Activated naive CD8-positive, alpha-beta T cell treated with anti-CD3 and anti-CD28 coated beads, Interleukin-2, amount 50 U/mL, for 24 hours (primary cell): ENCODE measurements around the gene KIF11.
"Not testable (repeated sequence)": the region's sequence is repeated elsewhere in the genome, so short reads cannot be mapped to it uniquely, and the experiment has no call there.

Source experiments
- ATAC-seq: fragments of 150-1000 bp; cut with Tn5 transposase; one replicate; pipeline ENCODE4 v1.10.0; 2021
- DNase-seq: peaks from one replicate; pipeline ENCODE4 v3.0.0; 2021
- H3K27ac Mint-ChIP-seq: one replicate; pipeline ENCODE4 v1.8.0; 2021; ENCODE audit warnings: mild to moderate bottlenecking, mixed read lengths
- H3K27me3 Mint-ChIP-seq: one replicate; pipeline ENCODE4 v1.8.0; 2021; ENCODE audit warnings: mixed read lengths
- H3K36me3 Mint-ChIP-seq: one replicate; pipeline ENCODE4 v1.8.0; 2021; ENCODE audit warnings: low read depth, mixed read lengths
- H3K4me1 Mint-ChIP-seq: one replicate; pipeline ENCODE4 v1.8.0; 2021; ENCODE audit warnings: mixed read lengths
- H3K4me3 Mint-ChIP-seq: one replicate; pipeline ENCODE4 v1.8.0; 2021; ENCODE audit warnings: mild to moderate bottlenecking, moderate library complexity, mixed read lengths
- H3K9me3 Mint-ChIP-seq: one replicate; pipeline ENCODE4 v1.8.0; 2021; ENCODE audit warnings: mixed read lengths

Gene KIF11

DNA sequence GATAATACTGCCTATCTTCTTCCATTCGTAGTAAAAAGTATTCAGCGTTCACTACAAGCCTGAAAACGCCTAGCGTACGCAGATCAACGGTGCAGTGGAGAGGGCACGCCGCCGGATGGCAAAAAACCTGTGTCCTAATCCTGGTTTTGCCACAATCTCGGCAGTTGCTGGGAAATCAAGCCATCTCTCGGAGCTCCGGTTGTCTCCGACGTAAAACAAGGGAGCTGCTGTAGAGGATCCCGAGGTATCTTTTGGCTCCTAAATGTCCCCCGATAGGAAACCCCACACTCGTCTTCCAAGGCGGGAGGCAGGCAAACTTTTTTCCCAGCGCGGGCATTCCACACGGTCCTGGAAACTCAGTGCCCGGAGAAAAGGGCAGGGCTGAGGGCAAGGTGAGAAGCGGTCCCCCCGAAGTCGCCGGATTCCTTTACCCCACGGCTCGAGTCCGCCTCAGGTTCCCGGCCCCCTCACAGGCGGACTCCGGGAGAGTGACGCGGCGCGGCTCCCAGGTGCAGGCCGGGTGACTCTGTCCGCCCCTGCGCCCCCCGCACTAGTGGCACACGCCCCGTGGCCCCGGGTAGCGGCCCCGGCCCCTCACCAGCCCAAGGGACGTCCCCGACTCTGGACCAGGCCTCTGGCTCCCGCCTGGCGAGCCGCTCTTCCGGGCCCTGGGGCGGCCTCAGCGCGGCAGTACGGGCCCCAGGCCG is 19.7 kb upstream of the KIF11 start:
- H3K27ac Mint-ChIP-seq, result peak overlapping the region; percentile 5
- peaks cover 12% of the 10 kb centered on the region for H3K36me3 Mint-ChIP-seq
- no peaks in the 10 kb centered on the region for H3K9me3 Mint-ChIP-seq

DNA sequence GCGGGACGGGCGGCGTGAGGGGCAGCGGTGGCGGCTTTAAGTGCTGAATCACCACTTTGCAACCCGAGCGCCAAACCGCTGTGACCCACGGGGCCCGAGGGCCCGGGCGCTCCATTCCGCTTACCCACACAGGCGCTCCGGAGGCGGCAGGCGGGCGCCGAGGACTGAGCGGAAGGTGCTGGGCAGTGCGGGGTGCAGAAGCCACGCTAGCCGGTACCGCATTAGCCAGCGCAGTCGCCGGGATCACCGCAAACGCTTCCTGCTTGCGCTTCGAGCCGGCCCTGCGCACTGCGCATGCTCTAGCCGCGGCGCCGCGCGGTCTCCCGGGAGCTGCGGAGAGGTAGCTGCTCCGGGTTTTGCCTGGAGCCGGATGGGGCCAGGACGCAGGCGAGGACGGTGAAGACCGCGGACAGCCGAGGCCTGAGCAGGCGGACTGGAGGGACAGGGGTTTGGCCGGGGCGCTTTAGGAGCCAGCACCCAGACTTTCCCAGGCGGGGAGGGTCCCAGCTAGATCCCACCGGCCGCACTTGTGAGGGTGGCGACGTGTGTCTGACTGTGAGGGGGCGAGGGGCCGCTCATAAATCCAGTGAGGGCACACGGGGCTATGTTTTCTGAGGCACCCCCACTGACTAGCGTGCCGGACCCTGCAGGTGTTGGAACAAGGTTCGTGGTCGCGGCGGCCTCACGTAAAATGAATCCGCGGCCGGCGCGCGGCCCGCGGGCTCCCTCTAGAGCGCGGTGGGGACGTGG is 19.0 kb upstream of the KIF11 start, which contains the start of gene IDE:
TSS of gene IDE (minus strand) at position 296 of the 750 bp plus-strand sequence. CDS start at position 222, 74 bp downstream.
- Mint-ChIP-seq H3K9me3 (no peaks in the 10 kb centered on the region), H3K27me3 (no peaks in the 10 kb centered on the region)

More for the DNA sequence above, 19.7 kb upstream of the KIF11 start:
- Mint-ChIP-seq H3K4me1 (peaks cover 51% of the 10 kb centered on the region), H3K27me3 (no peaks in the 10 kb centered on the region), H3K4me3 (peak overlapping the region; percentile 83)
- peak; percentile 33 for DNase-seq
- peak; percentile 44 for ATAC-seq

GRCh38 chr10:92574548-92575261 is 18.2 kb upstream of the KIF11 start:
- Mint-ChIP-seq H3K9me3 (no peaks in the 10 kb centered on the region), H3K27ac (peak overlapping the region; percentile 86), H3K27me3 (no peaks in the 10 kb centered on the region), H3K4me3 (peak overlapping the region; percentile 83), H3K4me1 (peaks cover 43% of the 10 kb centered on the region), H3K36me3 (peaks cover 4% of the 10 kb centered on the region)
- DNase-seq (no peak), ATAC-seq (no peak)

More for the DNA sequence above, 19.0 kb upstream of the KIF11 start, which contains the start of gene IDE:
- H3K36me3 Mint-ChIP-seq, result peaks cover 11% of the 10 kb centered on the region
- DNase-seq (peak; percentile 84), ATAC-seq (peak; percentile 76)
- peak within 1 kb of the TSS; percentile 83 for H3K4me3 Mint-ChIP-seq
- peak within 1 kb of the TSS; percentile 86 for H3K27ac Mint-ChIP-seq
- H3K4me1 Mint-ChIP-seq, result peaks cover 48% of the 10 kb centered on the region

GRCh38 chr10:92575961-92576360 is 17.0 kb upstream of the KIF11 start:
- no peak for DNase-seq
- ATAC-seq, result no peak
- Mint-ChIP-seq H3K4me1 (peaks cover 39% of the 10 kb centered on the region), H3K27me3 (no peaks in the 10 kb centered on the region), H3K4me3 (no peak overlapping the region), H3K9me3 (no peaks in the 10 kb centered on the region), H3K27ac (peak overlapping the region; percentile 35), H3K36me3 (peaks cover 1% of the 10 kb centered on the region)

DNA sequence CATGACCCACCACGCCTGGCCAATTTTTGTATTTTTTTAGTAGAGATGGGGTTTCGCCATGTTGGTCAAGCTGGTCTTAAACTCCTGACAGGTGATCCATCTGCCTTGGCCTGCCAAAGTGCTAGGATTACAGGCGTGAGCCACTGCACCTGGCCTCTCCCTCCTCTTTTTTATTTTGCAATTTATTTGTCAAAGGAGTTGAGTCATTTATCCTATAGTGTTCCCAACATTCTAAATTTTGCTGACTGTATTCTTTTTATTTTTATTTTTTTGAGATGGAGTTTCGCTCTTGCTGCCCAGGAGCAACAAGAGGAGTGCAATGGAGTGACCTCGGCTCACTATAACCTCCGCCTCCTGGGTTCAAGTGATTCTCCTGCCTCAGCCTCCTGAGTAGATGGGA is 10.6 kb upstream of the KIF11 start:
- ATAC-seq, H3K9me3 Mint-ChIP-seq, H3K4me1 Mint-ChIP-seq, H3K27ac Mint-ChIP-seq, DNase-seq, H3K27me3 Mint-ChIP-seq, H3K4me3 Mint-ChIP-seq, H3K36me3 Mint-ChIP-seq: not testable (repeated sequence)

DNA sequence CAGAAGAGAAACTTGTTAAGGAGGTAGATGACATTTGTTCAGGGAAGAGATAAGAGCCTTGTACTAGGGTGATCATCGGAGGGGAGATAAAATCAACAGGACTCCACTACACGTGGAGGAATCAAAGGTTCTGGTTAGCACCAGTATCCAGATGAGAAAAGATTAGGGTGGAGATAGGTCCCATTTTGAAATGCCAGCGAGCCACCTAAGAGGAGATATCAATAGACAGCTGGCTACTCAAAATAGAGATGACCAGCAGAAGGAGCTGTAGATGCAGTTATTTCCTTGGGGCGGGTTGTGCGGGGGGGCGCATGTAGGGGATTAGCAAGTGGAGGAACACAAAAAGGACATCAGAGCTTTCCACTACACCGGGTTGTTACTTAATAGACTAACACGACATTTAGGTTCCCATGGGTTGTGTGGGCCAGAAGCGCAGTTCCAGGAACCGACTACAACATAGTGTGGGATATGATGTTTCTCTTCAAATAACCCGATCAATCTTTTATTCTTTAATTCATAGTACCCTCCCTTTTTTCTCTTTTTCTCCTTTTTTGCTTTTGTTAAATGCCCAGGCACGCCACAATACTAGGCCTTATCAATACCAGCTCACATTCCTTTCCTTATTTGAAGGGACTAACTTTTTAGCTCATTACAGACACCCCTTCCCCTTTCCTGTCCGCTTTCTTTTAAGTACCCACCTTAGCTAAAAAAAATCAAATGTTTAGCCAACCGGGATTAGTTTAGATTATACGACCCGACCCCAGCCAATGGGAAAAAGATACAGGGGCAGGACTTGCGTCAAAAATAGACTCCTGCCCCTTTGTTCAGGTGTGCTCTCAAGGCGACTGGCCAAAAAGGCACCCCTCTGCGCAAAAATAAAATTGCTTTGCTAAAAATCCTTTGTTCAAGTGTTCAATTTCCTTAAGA is 2.0 kb upstream of the KIF11 start:
- ATAC-seq (peak; percentile 1), DNase-seq (no peak)
- peak overlapping the region; percentile 99 for H3K27ac Mint-ChIP-seq
- peaks cover 8% of the 10 kb centered on the region for H3K36me3 Mint-ChIP-seq
- H3K4me3 Mint-ChIP-seq, result peak overlapping the region; percentile 99
- H3K9me3 Mint-ChIP-seq, result no peaks in the 10 kb centered on the region
- peaks cover 36% of the 10 kb centered on the region for H3K4me1 Mint-ChIP-seq
- H3K27me3 Mint-ChIP-seq, result peaks cover 1% of the 10 kb centered on the region

DNA sequence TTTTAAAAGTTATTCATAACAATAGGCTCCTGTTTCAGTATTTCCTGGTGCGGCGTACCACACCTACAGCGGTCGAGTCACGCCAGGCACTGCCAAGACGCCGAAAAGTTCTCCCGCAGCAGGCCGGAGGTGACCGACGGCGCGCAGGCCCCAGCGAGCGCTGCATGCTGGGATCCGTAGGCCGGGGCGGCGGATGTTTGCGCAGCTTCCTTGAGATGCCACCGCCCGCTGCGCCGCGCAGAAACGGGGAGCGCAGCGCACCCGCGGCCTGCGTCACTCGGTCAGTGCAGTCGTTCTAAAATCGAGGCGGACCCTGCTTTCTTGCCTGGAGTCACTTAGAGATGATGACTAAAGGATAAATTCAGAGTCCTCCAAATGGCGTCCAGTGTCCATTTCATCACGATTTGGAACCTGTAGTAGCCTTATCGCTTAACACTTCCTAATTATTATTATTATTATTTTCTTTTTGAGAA is 1.3 kb upstream of the KIF11 start:
- peak; percentile 91 for ATAC-seq
- DNase-seq, result peak; percentile 91
- Mint-ChIP-seq H3K27ac (peak overlapping the region; percentile 99), H3K9me3 (no peaks in the 10 kb centered on the region), H3K27me3 (peaks cover 1% of the 10 kb centered on the region), H3K4me1 (peaks cover 40% of the 10 kb centered on the region), H3K4me3 (peak overlapping the region; percentile 99), H3K36me3 (peaks cover 10% of the 10 kb centered on the region)

GRCh38 chr10:92593619-92594588 is 974 bp downstream of the KIF11 start:
- peaks cover 42% of the 10 kb centered on the region for H3K4me1 Mint-ChIP-seq
- peak overlapping the region; percentile 99 for H3K4me3 Mint-ChIP-seq
- H3K27ac Mint-ChIP-seq, result peak overlapping the region; percentile 99
- peaks cover 14% of the 10 kb centered on the region for H3K36me3 Mint-ChIP-seq
- DNase-seq (no peak), ATAC-seq (no peak)
- H3K27me3 Mint-ChIP-seq, result peaks cover 1% of the 10 kb centered on the region
- no peaks in the 10 kb centered on the region for H3K9me3 Mint-ChIP-seq

GRCh38 chr10:92595505-92595904 is 2.6 kb downstream of the KIF11 start:
- DNase-seq (no peak), ATAC-seq (no peak)
- Mint-ChIP-seq H3K9me3 (no peaks in the 10 kb centered on the region), H3K4me3 (peak overlapping the region; percentile 99), H3K36me3 (peaks cover 14% of the 10 kb centered on the region), H3K27me3 (peaks cover 1% of the 10 kb centered on the region), H3K27ac (no peak overlapping the region), H3K4me1 (peaks cover 39% of the 10 kb centered on the region)

GRCh38 chr10:92598321-92598720 is 5.4 kb downstream of the KIF11 start:
- Mint-ChIP-seq H3K27ac (no peak overlapping the region), H3K9me3 (no peaks in the 10 kb centered on the region), H3K4me1 (peaks cover 32% of the 10 kb centered on the region), H3K36me3 (peaks cover 19% of the 10 kb centered on the region), H3K4me3 (no peak overlapping the region), H3K27me3 (peaks cover 1% of the 10 kb centered on the region)
- no peak for DNase-seq
- ATAC-seq, result no peak

- DNase-seq, result no peak
- Mint-ChIP-seq H3K27ac (no peak overlapping the region), H3K36me3 (peaks cover 46% of the 10 kb centered on the region), H3K9me3 (no peaks in the 10 kb centered on the region), H3K4me1 (peaks cover 17% of the 10 kb centered on the region), H3K27me3 (no peaks in the 10 kb centered on the region), H3K4me3 (no peak overlapping the region)
- ATAC-seq, result no peak
Observed at GRCh38 chr10:92604841-92605240, 11.9 kb downstream of the KIF11 start.

DNA sequence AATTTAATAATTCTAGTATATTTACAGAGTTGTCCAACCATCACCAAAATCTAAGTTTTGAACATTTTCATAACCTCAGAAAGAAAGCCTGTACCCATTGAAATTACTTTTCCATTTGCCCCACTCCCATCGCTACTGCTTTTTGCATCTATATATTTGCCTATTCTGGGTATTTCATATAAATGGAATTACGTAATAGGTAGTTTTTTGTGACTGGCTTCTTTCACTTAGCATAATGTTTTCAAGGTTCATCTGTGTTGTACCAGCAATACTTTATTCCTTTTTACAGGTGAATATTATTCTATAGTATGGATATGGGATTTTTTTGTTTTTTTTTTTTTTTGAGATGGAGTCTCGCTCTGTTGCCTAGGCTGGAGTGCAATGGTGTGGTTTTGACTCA is 22.6 kb downstream of the KIF11 start:
- Mint-ChIP-seq H3K4me3 (no peak overlapping the region), H3K4me1 (no peaks in the 10 kb centered on the region)

GRCh38 chr10:92619368-92619767 is 26.4 kb downstream of the KIF11 start:
- H3K27me3 Mint-ChIP-seq, result no peaks in the 10 kb centered on the region
- no peak overlapping the region for H3K27ac Mint-ChIP-seq
- no peak for ATAC-seq
- DNase-seq, result no peak
- peaks cover 63% of the 10 kb centered on the region for H3K36me3 Mint-ChIP-seq
- H3K4me3 Mint-ChIP-seq, result no peak overlapping the region
- H3K4me1 Mint-ChIP-seq, result no peaks in the 10 kb centered on the region
- H3K9me3 Mint-ChIP-seq, result peaks cover under 1% of the 10 kb centered on the region

More for the DNA sequence above, 22.6 kb downstream of the KIF11 start:
- Mint-ChIP-seq H3K9me3 (no peaks in the 10 kb centered on the region), H3K27ac (no peak overlapping the region), H3K27me3 (no peaks in the 10 kb centered on the region), H3K36me3 (peaks cover 54% of the 10 kb centered on the region)
- ATAC-seq, result no peak
- DNase-seq, result no peak
